Memory B cell (primary cell): Measurements from ENCODE around the gene DPYSL3.

ENCODE experiments used
- ATAC-seq: fragments of 150-1000 bp; cut with Tn5 transposase; 2 replicates; pipeline ENCODE4 v1.10.0; 2021; ENCODE audit warnings: low read depth, mild to moderate bottlenecking, moderate library complexity
- DNase-seq, 2 donors: peaks; one replicate each; pipeline ENCODE4 v3.0.0; 2022; ENCODE audit warnings: low spot score in 2 of 2
- H3K27ac Mint-ChIP-seq: one replicate; pipeline ENCODE4 v1.8.0; 2022; ENCODE audit warnings: mild to moderate bottlenecking, moderate library complexity, mixed read lengths
- H3K27me3 Mint-ChIP-seq: one replicate; pipeline ENCODE4 v1.8.0; 2022; ENCODE audit warnings: mixed read lengths
- H3K36me3 Mint-ChIP-seq: one replicate; pipeline ENCODE4 v1.8.0; 2022; ENCODE audit warnings: mild to moderate bottlenecking, mixed read lengths
- H3K4me1 Mint-ChIP-seq: one replicate; pipeline ENCODE4 v1.8.0; 2022; ENCODE audit warnings: mixed read lengths
- H3K4me3 Mint-ChIP-seq: one replicate; pipeline ENCODE4 v1.8.0; 2022; ENCODE audit warnings: mild to moderate bottlenecking, moderate library complexity, mixed read lengths
- H3K9me3 Mint-ChIP-seq: one replicate; pipeline ENCODE4 v1.8.0; 2022; ENCODE audit warnings: mixed read lengths

Gene DPYSL3

GRCh38 chr5:147532156-147532555, 22.3 kb upstream of the DPYSL3 start:
- no peaks in the 10 kb centered on the region for H3K4me1 Mint-ChIP-seq
- H3K27me3 Mint-ChIP-seq = no peaks in the 10 kb centered on the region
- ATAC-seq (no peak), DNase-seq (no peak)
- no peak overlapping the region for H3K27ac Mint-ChIP-seq
- no peak overlapping the region for H3K4me3 Mint-ChIP-seq
- no peaks in the 10 kb centered on the region for H3K36me3 Mint-ChIP-seq
- peaks cover 6% of the 10 kb centered on the region for H3K9me3 Mint-ChIP-seq

- H3K27ac Mint-ChIP-seq = no peak overlapping the region
- peaks cover 4% of the 10 kb centered on the region for H3K9me3 Mint-ChIP-seq
- H3K4me3 Mint-ChIP-seq = no peak overlapping the region
- no peaks in the 10 kb centered on the region for H3K4me1 Mint-ChIP-seq
- no peaks in the 10 kb centered on the region for H3K36me3 Mint-ChIP-seq
- no peaks in the 10 kb centered on the region for H3K27me3 Mint-ChIP-seq
- no peak for ATAC-seq
- no peak for DNase-seq
Observed at GRCh38 chr5:147530530-147531389, 20.9 kb upstream of the DPYSL3 start.

- Mint-ChIP-seq H3K9me3 (peaks cover 1% of the 10 kb centered on the region), H3K36me3 (no peaks in the 10 kb centered on the region), H3K27ac (no peak overlapping the region), H3K4me3 (no peak overlapping the region), H3K4me1 (no peaks in the 10 kb centered on the region), H3K27me3 (no peaks in the 10 kb centered on the region)
- DNase-seq (no peak), ATAC-seq (no peak)
Observed at GRCh38 chr5:147523069-147523468, 13.2 kb upstream of the DPYSL3 start.

GRCh38 chr5:147522435-147522834, 12.6 kb upstream of the DPYSL3 start:
- no peaks in the 10 kb centered on the region for H3K36me3 Mint-ChIP-seq
- H3K27ac Mint-ChIP-seq = no peak overlapping the region
- no peak for ATAC-seq
- no peak overlapping the region for H3K4me3 Mint-ChIP-seq
- no peaks in the 10 kb centered on the region for H3K9me3 Mint-ChIP-seq
- no peak for DNase-seq
- no peaks in the 10 kb centered on the region for H3K4me1 Mint-ChIP-seq
- no peaks in the 10 kb centered on the region for H3K27me3 Mint-ChIP-seq

- ATAC-seq (no peak), DNase-seq (no peak)
- H3K4me3 Mint-ChIP-seq = no peak overlapping the region
- no peaks in the 10 kb centered on the region for H3K9me3 Mint-ChIP-seq
- H3K27ac Mint-ChIP-seq = no peak overlapping the region
- no peaks in the 10 kb centered on the region for H3K36me3 Mint-ChIP-seq
- H3K27me3 Mint-ChIP-seq = no peaks in the 10 kb centered on the region
- no peaks in the 10 kb centered on the region for H3K4me1 Mint-ChIP-seq
Observed at GRCh38 chr5:147520450-147520849, 10.6 kb upstream of the DPYSL3 start.

GRCh38 chr5:147519380-147519779, 9.5 kb upstream of the DPYSL3 start:
- H3K36me3 Mint-ChIP-seq = no peaks in the 10 kb centered on the region
- H3K27ac Mint-ChIP-seq = no peak overlapping the region
- ATAC-seq = no peak
- no peaks in the 10 kb centered on the region for H3K4me1 Mint-ChIP-seq
- no peaks in the 10 kb centered on the region for H3K27me3 Mint-ChIP-seq
- DNase-seq = no peak
- H3K4me3 Mint-ChIP-seq = no peak overlapping the region
- no peaks in the 10 kb centered on the region for H3K9me3 Mint-ChIP-seq

- H3K4me1 Mint-ChIP-seq = no peaks in the 10 kb centered on the region
Observed at GRCh38 chr5:147517383-147517782, 7.5 kb upstream of the DPYSL3 start.

GRCh38 chr5:147515269-147515668, 5.4 kb upstream of the DPYSL3 start:
- Mint-ChIP-seq H3K9me3 (peaks cover 2% of the 10 kb centered on the region), H3K27me3 (peaks cover 7% of the 10 kb centered on the region), H3K36me3 (no peaks in the 10 kb centered on the region), H3K4me1 (no peaks in the 10 kb centered on the region), H3K27ac (no peak overlapping the region), H3K4me3 (no peak overlapping the region)
- DNase-seq = no peak
- no peak for ATAC-seq

More at GRCh38 chr5:147517383-147517782, 7.5 kb upstream of the DPYSL3 start:
- no peak overlapping the region for H3K4me3 Mint-ChIP-seq
- DNase-seq (no peak), ATAC-seq (no peak)
- H3K27ac Mint-ChIP-seq = no peak overlapping the region
- no peaks in the 10 kb centered on the region for H3K9me3 Mint-ChIP-seq
- no peaks in the 10 kb centered on the region for H3K36me3 Mint-ChIP-seq
- H3K27me3 Mint-ChIP-seq = no peaks in the 10 kb centered on the region

- Mint-ChIP-seq H3K9me3 (peaks cover 4% of the 10 kb centered on the region), H3K4me3 (no peak overlapping the region), H3K27ac (no peak overlapping the region), H3K27me3 (peaks cover 16% of the 10 kb centered on the region), H3K4me1 (no peaks in the 10 kb centered on the region), H3K36me3 (no peaks in the 10 kb centered on the region)
- DNase-seq = no peak
- ATAC-seq = no peak
Observed at GRCh38 chr5:147512659-147513379, 3.0 kb upstream of the DPYSL3 start.

GRCh38 chr5:147510885-147511284, 1.0 kb upstream of the DPYSL3 start:
- H3K4me3 Mint-ChIP-seq = no peak overlapping the region
- peaks cover 17% of the 10 kb centered on the region for H3K27me3 Mint-ChIP-seq
- DNase-seq (no peak), ATAC-seq (no peak)
- H3K4me1 Mint-ChIP-seq = no peaks in the 10 kb centered on the region
- H3K27ac Mint-ChIP-seq = no peak overlapping the region
- H3K36me3 Mint-ChIP-seq = no peaks in the 10 kb centered on the region
- peaks cover 6% of the 10 kb centered on the region for H3K9me3 Mint-ChIP-seq

- H3K27ac Mint-ChIP-seq = no peak overlapping the region
- H3K9me3 Mint-ChIP-seq = peaks cover 6% of the 10 kb centered on the region
- DNase-seq (no peak), ATAC-seq (no peak)
- H3K4me1 Mint-ChIP-seq = no peaks in the 10 kb centered on the region
- H3K36me3 Mint-ChIP-seq = no peaks in the 10 kb centered on the region
- H3K27me3 Mint-ChIP-seq = peaks cover 17% of the 10 kb centered on the region
- no peak overlapping the region for H3K4me3 Mint-ChIP-seq
Observed at GRCh38 chr5:147509041-147509709, 693 bp downstream of the DPYSL3 start.

GRCh38 chr5:147508711-147509040, 1.2 kb downstream of the DPYSL3 start:
- Mint-ChIP-seq H3K27ac (no peak overlapping the region), H3K36me3 (no peaks in the 10 kb centered on the region), H3K9me3 (peaks cover 6% of the 10 kb centered on the region), H3K4me1 (no peaks in the 10 kb centered on the region), H3K4me3 (no peak overlapping the region), H3K27me3 (peaks cover 17% of the 10 kb centered on the region)
- ATAC-seq = no peak
- no peak for DNase-seq

- Mint-ChIP-seq H3K36me3 (no peaks in the 10 kb centered on the region), H3K4me3 (no peak overlapping the region), H3K27me3 (peaks cover 17% of the 10 kb centered on the region), H3K27ac (no peak overlapping the region), H3K4me1 (no peaks in the 10 kb centered on the region), H3K9me3 (peaks cover 6% of the 10 kb centered on the region)
- DNase-seq = no peak
- no peak for ATAC-seq
Observed at GRCh38 chr5:147507480-147508126, 2.3 kb downstream of the DPYSL3 start.

GRCh38 chr5:147504535-147504934, 5.3 kb downstream of the DPYSL3 start:
- DNase-seq (no peak), ATAC-seq (no peak)
- H3K4me1 Mint-ChIP-seq = no peaks in the 10 kb centered on the region
- H3K9me3 Mint-ChIP-seq = peaks cover 2% of the 10 kb centered on the region
- H3K27me3 Mint-ChIP-seq = peaks cover 6% of the 10 kb centered on the region
- no peaks in the 10 kb centered on the region for H3K36me3 Mint-ChIP-seq
- no peak overlapping the region for H3K4me3 Mint-ChIP-seq
- no peak overlapping the region for H3K27ac Mint-ChIP-seq
